Activated CD4-positive, alpha-beta T cell treated with anti-CD3 and anti-CD28 coated beads, Interleukin-2, amount 50 U/mL, for 24 hours (primary cell): ENCODE measurements around the gene PRH1.

Experiments used
- DNase-seq, 2 donors: peaks; one replicate each; pipeline ENCODE4 v3.0.0-alpha.2; 2020; ENCODE audit warnings: low read depth in 1 of 2, low spot score in 1 of 2

Gene PRH1

DNA sequence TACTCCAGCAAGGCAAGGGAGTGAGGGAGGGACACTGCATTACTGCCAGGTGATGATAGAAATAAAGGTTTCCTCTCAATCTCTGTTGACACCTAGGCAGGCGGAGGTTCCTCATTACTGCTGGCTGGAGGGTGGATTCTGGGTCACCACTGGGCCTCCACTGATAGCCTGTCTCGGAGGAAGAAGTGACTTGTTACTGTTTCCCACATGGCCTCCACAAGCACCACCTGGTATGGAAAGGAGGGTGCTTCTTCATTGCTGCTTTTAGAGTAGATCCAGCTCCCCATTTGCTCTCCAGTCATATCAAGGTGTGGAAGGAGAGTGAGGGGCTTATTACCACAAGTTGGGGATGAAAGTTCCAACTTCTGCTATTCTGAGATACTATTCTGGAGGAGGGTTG, 41.2 kb downstream of the PRH1 start:
- DNase-seq: no peak

DNA sequence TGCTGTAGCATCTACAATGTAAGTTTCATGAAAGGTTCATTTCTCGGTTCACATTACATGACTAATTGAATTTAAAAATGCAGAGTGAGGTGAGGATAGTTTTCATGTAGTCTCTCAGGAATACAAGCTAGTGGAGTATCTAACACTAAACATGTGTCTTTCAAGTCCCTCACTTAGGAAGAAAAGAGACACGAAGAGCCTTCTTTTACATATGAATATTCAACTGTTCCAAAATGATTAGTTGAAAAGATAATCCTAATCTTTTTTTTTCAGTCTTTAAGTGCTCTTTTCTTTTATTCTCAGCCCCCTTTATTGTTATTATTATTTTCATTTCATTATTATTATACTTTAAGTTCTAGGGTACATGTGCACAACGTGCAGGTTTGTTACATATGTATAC, 45.6 kb downstream of the PRH1 start:
- no peak for DNase-seq
